Fibroblast of lung (primary cell): ENCODE measurements around the gene PSME4.

Source experiments
- EZH2 ChIP-seq: IDR thresholded peaks from 2 replicates; pipeline ENCODE4 v1.5.1; 2012; ENCODE audit warnings: low read length, control low read depth, mild to moderate bottlenecking; ENCODE audit errors: missing control alignments
- TF ChIP-seq, protein P1 (sequence below), 2 donors: IDR thresholded peaks in 1 of 2; conservative IDR thresholded peaks in 1 of 2; 1 replicate in 1 of 2; 2 replicates in 1 of 2; pipeline ENCODE4 v1.5.1; 2011 to 2012; ENCODE audit warnings: low read length in 2 of 2, control low read depth in 1 of 2, inconsistent platforms in 1 of 2, low read depth in 1 of 2, mild to moderate bottlenecking in 1 of 2

DNA sequence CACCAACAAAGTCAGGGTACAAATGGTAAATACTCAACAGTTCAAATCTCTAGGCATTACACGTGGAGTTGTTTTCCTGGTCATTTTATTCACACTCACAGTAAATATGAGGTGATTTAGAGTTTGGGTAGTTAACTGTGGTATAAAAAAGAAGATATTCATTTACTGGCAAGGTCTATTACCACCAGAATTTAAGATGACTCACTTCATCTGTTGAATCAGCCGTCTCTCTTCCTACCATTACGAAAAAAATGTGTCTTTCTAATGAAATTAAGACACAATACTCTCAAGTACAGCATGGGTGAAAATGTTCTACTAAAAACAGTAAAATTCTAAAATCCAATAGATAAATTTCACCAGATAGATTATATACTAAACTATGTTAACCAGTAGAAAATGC is 90.0 kb downstream of the PSME4 start:
- TF ChIP-seq, protein P1, sequence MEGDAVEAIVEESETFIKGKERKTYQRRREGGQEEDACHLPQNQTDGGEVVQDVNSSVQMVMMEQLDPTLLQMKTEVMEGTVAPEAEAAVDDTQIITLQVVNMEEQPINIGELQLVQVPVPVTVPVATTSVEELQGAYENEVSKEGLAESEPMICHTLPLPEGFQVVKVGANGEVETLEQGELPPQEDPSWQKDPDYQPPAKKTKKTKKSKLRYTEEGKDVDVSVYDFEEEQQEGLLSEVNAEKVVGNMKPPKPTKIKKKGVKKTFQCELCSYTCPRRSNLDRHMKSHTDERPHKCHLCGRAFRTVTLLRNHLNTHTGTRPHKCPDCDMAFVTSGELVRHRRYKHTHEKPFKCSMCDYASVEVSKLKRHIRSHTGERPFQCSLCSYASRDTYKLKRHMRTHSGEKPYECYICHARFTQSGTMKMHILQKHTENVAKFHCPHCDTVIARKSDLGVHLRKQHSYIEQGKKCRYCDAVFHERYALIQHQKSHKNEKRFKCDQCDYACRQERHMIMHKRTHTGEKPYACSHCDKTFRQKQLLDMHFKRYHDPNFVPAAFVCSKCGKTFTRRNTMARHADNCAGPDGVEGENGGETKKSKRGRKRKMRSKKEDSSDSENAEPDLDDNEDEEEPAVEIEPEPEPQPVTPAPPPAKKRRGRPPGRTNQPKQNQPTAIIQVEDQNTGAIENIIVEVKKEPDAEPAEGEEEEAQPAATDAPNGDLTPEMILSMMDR (conservative IDR thresholded peaks at IDR 0.05 in 1 of 2, IDR thresholded peaks at IDR 0.05 in 1 of 2; ENCODE audit: low read depth in 1 of 2, low read length in 2 of 2), result no peak
- no peak for TF ChIP-seq EZH2
